ENCODE results near the gene CHAD.
"Not testable (repeated sequence)": the region's sequence is repeated elsewhere in the genome, so short reads cannot be mapped to it uniquely, and the experiment has no call there.

CHAD gene

DNA sequence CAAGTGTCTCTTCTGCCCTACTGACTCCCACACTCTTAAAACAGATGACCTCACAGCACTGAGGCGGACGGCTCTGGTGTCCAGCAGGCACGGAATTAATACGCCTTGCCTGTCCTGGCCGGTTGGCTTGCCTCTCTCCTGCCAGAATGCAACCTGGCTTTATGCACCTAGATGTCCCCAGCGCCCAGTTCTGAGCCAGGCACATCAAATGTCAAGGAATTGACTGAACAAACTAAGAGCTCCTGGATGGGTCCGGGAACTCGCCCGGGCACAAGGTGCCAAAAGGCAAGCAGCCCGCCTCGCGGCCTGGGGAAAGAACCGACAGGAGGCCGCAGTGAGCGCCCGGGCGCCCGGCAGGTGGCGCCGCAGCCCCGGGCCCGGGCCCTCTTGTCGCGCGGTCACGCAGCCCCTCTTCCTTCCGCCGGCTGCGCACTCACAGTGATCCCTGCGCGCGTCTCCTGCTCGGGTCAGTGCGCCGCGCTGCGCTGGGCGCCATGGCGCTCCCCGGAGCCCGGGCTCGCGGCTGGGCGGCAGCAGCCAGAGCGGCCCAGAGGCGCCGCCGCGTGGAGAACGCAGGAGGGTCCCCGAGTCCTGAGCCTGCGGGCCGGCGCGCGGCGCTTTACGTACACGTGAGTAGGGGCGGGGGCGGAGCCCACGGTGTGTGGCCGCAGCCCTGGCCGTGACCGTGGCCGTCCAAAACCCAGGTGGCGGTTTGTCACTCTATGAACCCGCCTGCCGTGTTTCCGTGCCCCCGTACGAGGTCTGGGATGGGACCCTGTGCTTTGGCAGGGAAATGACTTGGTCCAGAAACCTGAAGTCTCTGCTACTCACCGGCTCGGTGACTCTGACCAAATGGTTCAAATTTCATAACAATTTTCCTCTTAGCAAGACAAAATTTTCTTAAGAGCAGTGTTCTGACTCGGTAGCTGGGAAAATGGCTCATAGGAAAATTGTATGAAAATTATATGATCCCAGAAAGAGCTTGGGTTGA lies 10.0 kb upstream of the CHAD start, which contains the start of gene RSAD1:
TSS of gene RSAD1 (plus strand) at position 470 of the 991 bp plus-strand sequence. CDS start at position 495, 25 bp downstream.
- Histone ChIP-seq H2AK5ac (ENCODE audit: low read length) (peak within 1 kb of the TSS; percentile 30), H3K4ac (ENCODE audit: low read depth, low read length) (peak within 1 kb of the TSS; percentile 9), H3K18ac (ENCODE audit: low read length) (peak within 1 kb of the TSS; percentile 70), H2BK5ac (ENCODE audit: low read depth, low read length, poor library complexity) (peak within 1 kb of the TSS; percentile 1), H3K4me2 (ENCODE audit: low read length) (peak within 1 kb of the TSS; percentile 99), H2BK12ac (ENCODE audit: low read length) (peak within 1 kb of the TSS; percentile 18), H3K23ac (ENCODE audit: low read length) (no peak within 1 kb of the TSS), H3K4me1 (ENCODE audit: control insufficient read depth in 1 of 2, insufficient read depth in 2 of 2, low read length in 2 of 2) (peaks cover 4 to 9% of the 10 kb centered on the region in 2 experiments), H2AFZ (ENCODE audit: insufficient read depth, low read length, poor library complexity) (peak within 1 kb of the TSS; percentile 86), H3K27me3 (ENCODE audit: insufficient read depth, low read length) (no peaks in the 10 kb centered on the region), H2BK120ac (ENCODE audit: insufficient read depth, low read length, poor library complexity) (peak within 1 kb of the TSS; percentile 82), H3K14ac (ENCODE audit: low read length) (peak within 1 kb of the TSS; percentile 57), H3K4me3 (ENCODE audit: low read depth, low read length) (peak within 1 kb of the TSS; percentile 91), H3K9me3 (ENCODE audit: insufficient read depth, low read depth, low read length) (no peaks in the 10 kb centered on the region), H4K8ac (ENCODE audit: low read depth, low read length) (peak within 1 kb of the TSS; percentile 93), H3K36me3 (ENCODE audit: control insufficient read depth in 1 of 2, insufficient read depth in 2 of 2, low read length in 2 of 2) (peaks cover 19 to 21% of the 10 kb centered on the region in 2 experiments), H3K9ac (ENCODE audit: low read length) (peak within 1 kb of the TSS; percentile 83), H3K79me1 (ENCODE audit: low read length) (peaks cover 1% of the 10 kb centered on the region), H4K91ac (ENCODE audit: low read depth, low read length) (peak within 1 kb of the TSS; percentile 67), H3K27ac (ENCODE audit: low read depth, low read length) (peak within 1 kb of the TSS; percentile 69), H3K79me2 (ENCODE audit: control insufficient read depth, insufficient read depth, low read length, poor library complexity) (peaks cover 4% of the 10 kb centered on the region), H4K12ac (ENCODE audit: low read depth, low read length) (peak within 1 kb of the TSS; percentile 91)
- WGBS (ENCODE audit: extremely low coverage, insufficient coverage, insufficient read length): no CpG with 5 or more reads among the region's 75 CpGs
- peak; percentile 88 to 90 for DNase-seq

DNA sequence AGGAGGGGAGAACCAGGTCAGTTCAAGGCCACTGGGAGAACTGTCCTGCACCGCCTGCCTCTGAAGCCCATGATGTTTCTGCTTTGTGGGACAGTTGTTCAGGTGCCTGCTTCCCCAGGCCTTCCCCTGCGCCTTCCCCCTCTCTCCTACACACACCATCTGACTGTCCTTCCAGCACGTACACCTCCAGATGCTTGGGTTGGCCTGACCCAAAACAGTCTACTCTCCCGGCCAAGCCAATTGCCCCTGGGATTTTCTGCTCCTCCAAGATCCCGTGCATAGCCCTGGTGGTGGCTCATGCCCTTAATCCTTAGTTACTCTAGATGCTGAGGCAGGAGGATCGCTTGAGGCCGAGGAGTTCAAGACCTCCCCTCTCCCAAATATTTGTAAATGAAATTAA lies 9.3 kb upstream of the CHAD start:
- Histone ChIP-seq H3K4ac (ENCODE audit: low read depth, low read length) (peak overlapping the region; percentile 6), H3K36me3 (ENCODE audit: control insufficient read depth in 1 of 2, insufficient read depth in 2 of 2, low read length in 2 of 2) (peaks cover 19% of the 10 kb centered on the region in 2 experiments), H4K91ac (ENCODE audit: low read depth, low read length) (peak overlapping the region; percentile 8), H4K8ac (ENCODE audit: low read depth, low read length) (peak overlapping the region; percentile 90), H3K4me2 (ENCODE audit: low read length) (peak overlapping the region; percentile 99), H3K9me3 (ENCODE audit: insufficient read depth, low read depth, low read length) (no peaks in the 10 kb centered on the region), H2BK120ac (ENCODE audit: insufficient read depth, low read length, poor library complexity) (no peak overlapping the region), H3K18ac (ENCODE audit: low read length) (no peak overlapping the region), H3K27me3 (ENCODE audit: insufficient read depth, low read length) (no peaks in the 10 kb centered on the region), H3K4me1 (ENCODE audit: control insufficient read depth in 1 of 2, insufficient read depth in 2 of 2, low read length in 2 of 2) (peaks cover 4 to 9% of the 10 kb centered on the region in 2 experiments), H4K12ac (ENCODE audit: low read depth, low read length) (peak overlapping the region; percentile 83), H2BK12ac (ENCODE audit: low read length) (peak overlapping the region; percentile 18), H3K23ac (ENCODE audit: low read length) (no peak overlapping the region), H3K4me3 (ENCODE audit: low read depth, low read length) (no peak overlapping the region), H3K79me1 (ENCODE audit: low read length) (peaks cover 1% of the 10 kb centered on the region), H3K27ac (ENCODE audit: low read depth, low read length) (no peak overlapping the region), H2AFZ (ENCODE audit: insufficient read depth, low read length, poor library complexity) (peak overlapping the region; percentile 17), H3K79me2 (ENCODE audit: control insufficient read depth, insufficient read depth, low read length, poor library complexity) (peaks cover 4% of the 10 kb centered on the region), H2AK5ac (ENCODE audit: low read length) (peak overlapping the region; percentile 30), H3K14ac (ENCODE audit: low read length) (no peak overlapping the region), H2BK5ac (ENCODE audit: low read depth, low read length, poor library complexity) (no peak overlapping the region), H3K9ac (ENCODE audit: low read length) (no peak overlapping the region)
- WGBS (ENCODE audit: extremely low coverage, insufficient coverage, insufficient read length): no CpG with 5 or more reads among the region's 7 CpGs
- DNase-seq: no peak

DNA sequence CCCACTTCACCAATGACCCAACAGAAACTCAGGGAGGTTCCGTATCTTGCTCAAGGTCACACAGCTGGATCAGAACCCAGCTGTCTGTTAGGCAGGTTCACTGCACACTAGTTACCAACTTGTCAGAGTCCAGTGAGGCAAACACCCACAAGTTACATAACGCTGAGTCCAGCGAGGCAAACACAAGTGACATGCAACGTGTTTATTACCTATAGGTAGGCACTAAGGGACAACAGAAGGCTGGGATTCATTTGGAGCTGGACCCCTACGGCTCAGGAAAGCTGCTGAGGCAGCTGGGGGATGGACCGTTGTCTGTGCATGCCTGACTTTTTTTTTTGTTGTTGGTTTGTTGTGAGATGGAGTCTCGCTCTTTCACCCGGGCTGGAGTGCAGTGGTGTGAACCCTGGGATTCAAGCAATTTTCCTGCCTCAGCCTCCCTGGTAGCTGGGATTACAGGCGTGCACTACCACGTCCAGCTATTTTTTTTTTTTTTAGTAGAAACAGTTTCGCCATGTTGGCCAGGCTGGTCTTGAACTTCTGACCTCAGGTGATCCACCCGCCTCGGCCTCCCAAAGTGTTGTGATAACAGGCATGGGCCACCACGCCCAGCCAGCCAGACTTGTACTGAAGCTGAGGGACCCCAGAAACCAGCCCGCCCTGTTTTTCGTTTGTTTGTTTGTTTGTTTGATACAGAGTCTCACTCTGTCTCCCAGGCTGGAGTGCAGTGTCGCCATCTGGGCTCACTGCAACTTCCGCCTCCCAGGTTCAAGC lies 8.1 kb upstream of the CHAD start:
- no peak overlapping the region for H2AFZ ChIP-seq (ENCODE audit: insufficient read depth, low read length, poor library complexity)
- H2BK120ac ChIP-seq (ENCODE audit: insufficient read depth, low read length, poor library complexity): no peak overlapping the region
- no peak overlapping the region for H3K14ac ChIP-seq (ENCODE audit: low read length)
- no peak overlapping the region for H3K4me2 ChIP-seq (ENCODE audit: low read length)
- no peak overlapping the region for H4K91ac ChIP-seq (ENCODE audit: low read depth, low read length)
- H3K23ac ChIP-seq (ENCODE audit: low read length): no peak overlapping the region
- peaks cover 4% of the 10 kb centered on the region for H3K79me2 ChIP-seq (ENCODE audit: control insufficient read depth, insufficient read depth, low read length, poor library complexity)
- no peak overlapping the region for H3K4me3 ChIP-seq (ENCODE audit: low read depth, low read length)
- no peak overlapping the region for H2AK5ac ChIP-seq (ENCODE audit: low read length)
- H3K9ac ChIP-seq (ENCODE audit: low read length): no peak overlapping the region
- peaks cover 4 to 9% of the 10 kb centered on the region in 2 experiments for H3K4me1 ChIP-seq (ENCODE audit: control insufficient read depth in 1 of 2, insufficient read depth in 2 of 2, low read length in 2 of 2)
- WGBS (ENCODE audit: extremely low coverage, insufficient coverage, insufficient read length): no CpG with 5 or more reads among the region's 18 CpGs
- DNase-seq: no peak
- H3K27me3 ChIP-seq (ENCODE audit: insufficient read depth, low read length): no peaks in the 10 kb centered on the region
- no peak overlapping the region for H4K12ac ChIP-seq (ENCODE audit: low read depth, low read length)
- H3K4ac ChIP-seq (ENCODE audit: low read depth, low read length): no peak overlapping the region
- H2BK12ac ChIP-seq (ENCODE audit: low read length): no peak overlapping the region
- H4K8ac ChIP-seq (ENCODE audit: low read depth, low read length): no peak overlapping the region
- H2BK5ac ChIP-seq (ENCODE audit: low read depth, low read length, poor library complexity): no peak overlapping the region
- H3K36me3 ChIP-seq (ENCODE audit: control insufficient read depth in 1 of 2, insufficient read depth in 2 of 2, low read length in 2 of 2): peaks cover 22 to 24% of the 10 kb centered on the region in 2 experiments
- H3K18ac ChIP-seq (ENCODE audit: low read length): no peak overlapping the region
- H3K9me3 ChIP-seq (ENCODE audit: insufficient read depth, low read depth, low read length): peaks cover under 1% of the 10 kb centered on the region
- no peak overlapping the region for H3K27ac ChIP-seq (ENCODE audit: low read depth, low read length)
- peaks cover 1% of the 10 kb centered on the region for H3K79me1 ChIP-seq (ENCODE audit: low read length)

- H3K27ac ChIP-seq (ENCODE audit: low read depth, low read length); H3K4me1 ChIP-seq (ENCODE audit: control insufficient read depth in 1 of 2, insufficient read depth in 2 of 2, low read length in 2 of 2); H3K79me2 ChIP-seq (ENCODE audit: control insufficient read depth, insufficient read depth, low read length, poor library complexity); H3K23ac ChIP-seq (ENCODE audit: low read length); H2BK5ac ChIP-seq (ENCODE audit: low read depth, low read length, poor library complexity); H3K4me3 ChIP-seq (ENCODE audit: low read depth, low read length); H3K9ac ChIP-seq (ENCODE audit: low read length); H2AK5ac ChIP-seq (ENCODE audit: low read length); H3K27me3 ChIP-seq (ENCODE audit: insufficient read depth, low read length); DNase-seq; H3K9me3 ChIP-seq (ENCODE audit: insufficient read depth, low read depth, low read length); H3K14ac ChIP-seq (ENCODE audit: low read length); H3K79me1 ChIP-seq (ENCODE audit: low read length); H2BK120ac ChIP-seq (ENCODE audit: insufficient read depth, low read length, poor library complexity); H3K4ac ChIP-seq (ENCODE audit: low read depth, low read length); H3K4me2 ChIP-seq (ENCODE audit: low read length); H2BK12ac ChIP-seq (ENCODE audit: low read length); H4K12ac ChIP-seq (ENCODE audit: low read depth, low read length); H4K91ac ChIP-seq (ENCODE audit: low read depth, low read length); H3K18ac ChIP-seq (ENCODE audit: low read length); H4K8ac ChIP-seq (ENCODE audit: low read depth, low read length); H2AFZ ChIP-seq (ENCODE audit: insufficient read depth, low read length, poor library complexity): not testable (repeated sequence)
- peaks cover 30 to 32% of the 10 kb centered on the region in 2 experiments for H3K36me3 ChIP-seq (ENCODE audit: control insufficient read depth in 1 of 2, insufficient read depth in 2 of 2, low read length in 2 of 2)
- no CpG with 5 or more reads among the region's 33 CpGs for WGBS (ENCODE audit: extremely low coverage, insufficient coverage, insufficient read length)
These were observed 7.3 kb upstream of the CHAD start for GRCh38 chr17:50475775-50476544.

Data from trophoblast cell (in vitro differentiated cells and primary cell).